Upper lobe of left lung (tissue), 6 donors: Measurements from ENCODE around the gene PANK1. TPM values are rescaled to one million over a fixed set of nuclear protein-coding genes. Genes with fewer than 3 reads are reported as not detected.
A peak's percentile ranks its signal among the peaks of the same experiment; 100 is the strongest.

Experiments used
- ATAC-seq, 2 donors: fragments of 200-7000 bp; cut with Tn5 transposase; one replicate each; pipeline ENCODE4 v1.9.1; 2022; ENCODE audit warnings: mild to moderate bottlenecking in 2 of 2, moderate library complexity in 2 of 2; ENCODE audit not compliant: low FRiP score in 2 of 2
- DNase-seq, 2 donors: peaks; one replicate each; pipeline ENCODE4 v3.0.0-alpha.2; 2019 to 2020
- H3K27ac ChIP-seq, 4 donors: fragments of 200-600 bp; sonication (generic); one replicate each; pipeline ENCODE4 v1.5.1; 2016 to 2019
- H3K27me3 ChIP-seq, 4 donors: fragments of 200-600 bp; sonication (generic); one replicate each; pipeline ENCODE4 v1.5.1; 2017 to 2019
- H3K36me3 ChIP-seq, 4 donors: fragments of 200-600 bp; sonication (generic); one replicate each; pipeline ENCODE4 v1.5.1; 2016 to 2019
- H3K4me1 ChIP-seq, 4 donors: fragments of 200-600 bp; sonication (generic); one replicate each; pipeline ENCODE4 v1.5.1; 2018 to 2019
- H3K4me3 ChIP-seq, 4 donors: fragments of 200-600 bp; sonication (generic); one replicate each; pipeline ENCODE4 v1.5.1; 2017 to 2019; ENCODE audit warnings: mild to moderate bottlenecking in 2 of 4, moderate library complexity in 1 of 4
- H3K9me3 ChIP-seq, 4 donors: fragments of 200-600 bp; sonication (generic); one replicate each; pipeline ENCODE4 v1.5.1; 2018 to 2019
- CTCF ChIP-seq, 6 experiments: fragments of 450-650 bp in 4 of 6; fragments of 200-600 bp in 2 of 6; sonication (generic) in 2 of 6; IDR thresholded peaks; one replicate each; pipeline ENCODE4 v1.5.1; 2016 to 2019; ENCODE audit warnings: antibody characterized with exemption in 6 of 6
- EP300 ChIP-seq, 4 donors: sonication (generic); formaldehyde crosslinking; IDR thresholded peaks; one replicate each; pipeline ENCODE4 v1.5.1; 2017; ENCODE audit warnings: antibody characterized with exemption in 4 of 4, control low read depth in 2 of 4
- POLR2A ChIP-seq, 4 donors: fragments of 450-650 bp; IDR thresholded peaks; one replicate each; pipeline ENCODE4 v1.5.1; 2016 to 2017; ENCODE audit warnings: antibody characterized with exemption in 4 of 4, mild to moderate bottlenecking in 2 of 4
- POLR2AphosphoS5 ChIP-seq, 2 donors: sonication (generic); formaldehyde crosslinking; IDR thresholded peaks; one replicate each; pipeline ENCODE4 v1.5.1; 2017; ENCODE audit warnings: antibody characterized with exemption in 2 of 2
- WGBS, 2 donors: methylation state at CpG; one replicate each; pipeline ENCODE4 v1.1.5; 2017 to 2018; 5-methylcytosine and 5-hydroxymethylcytosine counted together
- total RNA-seq, 6 donors: library from RNA; depleted of rRNA in 4 of 6; stranded (reverse); fragments of >200 nt in 4 of 6; gene quantifications; one replicate each; pipeline versions ENCODE4 v1.1.0 to v1.2.1, GENCODE V29; 2016 to 2021
- donor health status: DM: no; HTN: no; CAD: no; lungs with moderate emphysema.
- donor health status: DM: no; HTN: yes; CAD: no; lungs with severe emphysema.

The PANK1 gene
- total RNA-seq, 6 donors from 2014 or later: 3.1 to 22.9 (median 7.3) TPM

GRCh38 chr10:89566095-89566950, 78.7 kb downstream of the PANK1 start:
- no peak for ATAC-seq
- Histone ChIP-seq H3K4me1 (peaks cover 0 to 3% (median 0%) of the 10 kb centered on the region in 4 donors), H3K4me3 (no peak overlapping the region), H3K27me3 (no peaks in the 10 kb centered on the region), H3K9me3 (no peaks in the 10 kb centered on the region), H3K27ac (no peak overlapping the region), H3K36me3 (no peaks in the 10 kb centered on the region)
- TF ChIP-seq POLR2A (IDR thresholded peaks at IDR 0.05) (no peak), CTCF (IDR thresholded peaks at IDR 0.05) (no peak), POLR2AphosphoS5 (IDR thresholded peaks at IDR 0.05) (no peak), EP300 (IDR thresholded peaks at IDR 0.05) (no peak)
- DNase-seq: no peak
- 51 to 63% methylated on average over 10 of the region's 10 CpGs for WGBS, 2 donors

- WGBS, 2 donors: 62 to 63% methylated on average over 1 of the region's 1 CpG
- no peak for TF ChIP-seq POLR2A (IDR thresholded peaks at IDR 0.05)
- TF ChIP-seq EP300 (IDR thresholded peaks at IDR 0.05): no peak
- no peak for TF ChIP-seq CTCF (IDR thresholded peaks at IDR 0.05)
- no peak for TF ChIP-seq POLR2AphosphoS5 (IDR thresholded peaks at IDR 0.05)
- H3K4me1 ChIP-seq: peaks cover 0 to 3% (median 0%) of the 10 kb centered on the region in 4 donors
- ATAC-seq (no peak), DNase-seq (no peak)
- H3K27ac ChIP-seq: no peak overlapping the region
- no peaks in the 10 kb centered on the region for H3K36me3 ChIP-seq
- no peaks in the 10 kb centered on the region for H3K9me3 ChIP-seq
- H3K4me3 ChIP-seq: no peak overlapping the region
- H3K27me3 ChIP-seq: no peaks in the 10 kb centered on the region
Observed at GRCh38 chr10:89565180-89565579, 79.9 kb downstream of the PANK1 start.

- WGBS, 2 donors: 18 to 21% methylated on average over 2 of the region's 2 CpGs
- H3K4me1 ChIP-seq: peaks cover 0 to 3% (median 0%) of the 10 kb centered on the region in 4 donors
- H3K27me3 ChIP-seq: no peaks in the 10 kb centered on the region
- H3K9me3 ChIP-seq: no peaks in the 10 kb centered on the region
- H3K4me3 ChIP-seq: no peak overlapping the region
- no peak overlapping the region for H3K27ac ChIP-seq
- no peaks in the 10 kb centered on the region for H3K36me3 ChIP-seq
- ATAC-seq (peak in 1 of 2 donors; percentile 73), DNase-seq (no peak)
- TF ChIP-seq EP300 (IDR thresholded peaks at IDR 0.05) (no peak), CTCF (IDR thresholded peaks at IDR 0.05) (peak; percentile 46 to 79 (median 62))
Observed at GRCh38 chr10:89563861-89564478, 81.1 kb downstream of the PANK1 start.

- H3K4me3 ChIP-seq: no peak overlapping the region
- H3K36me3 ChIP-seq: no peaks in the 10 kb centered on the region
- H3K27ac ChIP-seq: no peak overlapping the region
- TF ChIP-seq POLR2A (IDR thresholded peaks at IDR 0.05) (no peak), POLR2AphosphoS5 (IDR thresholded peaks at IDR 0.05) (no peak), EP300 (IDR thresholded peaks at IDR 0.05) (no peak), CTCF (IDR thresholded peaks at IDR 0.05) (no peak)
- ATAC-seq (no peak), DNase-seq (no peak)
- no peaks in the 10 kb centered on the region for H3K27me3 ChIP-seq
- no peaks in the 10 kb centered on the region for H3K9me3 ChIP-seq
- H3K4me1 ChIP-seq: peaks cover 0 to 3% (median 0%) of the 10 kb centered on the region in 4 donors
- WGBS, 2 donors: 97 to 98% methylated on average over 2 to 3 of the region's 3 CpGs
Observed at GRCh38 chr10:89563311-89563710, 81.7 kb downstream of the PANK1 start.
